HK-2 (cell line): ENCODE data around the gene IL4R.

ENCODE experiments used
- DNase-seq: peaks from one replicate; pipeline ENCODE4 v3.0.0-alpha.2; 2018; ENCODE audit not compliant: unreplicated experiment

The IL4R gene

GRCh38 chr16:27315333-27316037 lies 1.7 kb downstream of the IL4R start:
- DNase-seq = peak; percentile 18

- DNase-seq = no peak
These were observed 2.4 kb downstream of the IL4R start for GRCh38 chr16:27316038-27316680.

GRCh38 chr16:27317320-27317719 lies 3.5 kb downstream of the IL4R start:
- no peak for DNase-seq

- no peak for DNase-seq
These were observed 4.1 kb downstream of the IL4R start for GRCh38 chr16:27317738-27318391.

- DNase-seq = no peak
These were observed 4.8 kb downstream of the IL4R start for GRCh38 chr16:27318392-27319256.

- DNase-seq = no peak
These were observed 5.6 kb downstream of the IL4R start for GRCh38 chr16:27319257-27319965.

GRCh38 chr16:27320261-27321012 lies 6.7 kb downstream of the IL4R start:
- DNase-seq = no peak

- DNase-seq = no peak
These were observed 7.5 kb downstream of the IL4R start for GRCh38 chr16:27321013-27321915.

- DNase-seq = no peak
These were observed 9.3 kb downstream of the IL4R start for GRCh38 chr16:27322858-27323780.

- DNase-seq = no peak
These were observed 10.2 kb downstream of the IL4R start for GRCh38 chr16:27323781-27324561.

GRCh38 chr16:27324851-27325301 lies 11.1 kb downstream of the IL4R start:
- DNase-seq = no peak

GRCh38 chr16:27325736-27326135 lies 12.0 kb downstream of the IL4R start:
- no peak for DNase-seq

GRCh38 chr16:27326251-27326650 lies 12.5 kb downstream of the IL4R start:
- no peak for DNase-seq

GRCh38 chr16:27326738-27327585 lies 13.2 kb downstream of the IL4R start:
- peak; percentile 75 for DNase-seq

GRCh38 chr16:27327586-27327915 lies 13.8 kb downstream of the IL4R start:
- DNase-seq = no peak

GRCh38 chr16:27328937-27329336 lies 15.2 kb downstream of the IL4R start:
- no peak for DNase-seq
